Gastroesophageal sphincter (tissue), 4 donors: ENCODE measurements around the gene FXYD7. TPM values are rescaled to one million over a fixed set of nuclear protein-coding genes. Genes with fewer than 3 reads are reported as not detected.

ENCODE experiments used
- ATAC-seq: fragments of 150-250 bp; one replicate; pipeline ENCODE4 v1.9.1; 2016; ENCODE audit warnings: mild to moderate bottlenecking, moderate library complexity
- H3K27ac ChIP-seq, 4 donors: fragments of 200-600 bp; sonication (generic) in 3 of 4; 1 replicate in 3 of 4; 2 replicates in 1 of 4; pipeline ENCODE4 v1.5.1; 2016 to 2019
- H3K27me3 ChIP-seq: fragments of 200-600 bp; sonication (generic); one replicate; pipeline ENCODE4 v1.5.1; 2019
- H3K36me3 ChIP-seq, 2 donors: fragments of 200-600 bp; sonication (generic); one replicate each; pipeline ENCODE4 v1.5.1; 2019; ENCODE audit warnings: control low read depth in 1 of 2
- H3K4me1 ChIP-seq, 3 donors: fragments of 200-600 bp; sonication (generic); 1 replicate in 2 of 3; 2 replicates in 1 of 3; pipeline ENCODE4 v1.5.1; 2016 to 2019; ENCODE audit warnings: control low read depth in 2 of 3
- H3K4me3 ChIP-seq, 2 donors: fragments of 200-600 bp; sonication (generic); one replicate each; pipeline ENCODE4 v1.5.1; 2019; ENCODE audit warnings: mild to moderate bottlenecking in 1 of 2, moderate library complexity in 1 of 2
- H3K9me3 ChIP-seq, 3 donors: fragments of 200-600 bp; sonication (generic); one replicate each; pipeline ENCODE4 v1.5.1; 2017 to 2019; ENCODE audit warnings: control low read depth in 2 of 3
- EP300 ChIP-seq: sonication (generic); formaldehyde crosslinking; IDR thresholded peaks from one replicate; pipeline ENCODE4 v1.6.1; 2017; ENCODE audit warnings: antibody characterized with exemption, mild to moderate bottlenecking
- POLR2A ChIP-seq, 2 donors: fragments of 450-650 bp; IDR thresholded peaks; one replicate each; pipeline ENCODE4 v1.6.1; 2017; ENCODE audit warnings: antibody characterized with exemption in 2 of 2, mild to moderate bottlenecking in 2 of 2, moderate library complexity in 1 of 2
- POLR2AphosphoS5 ChIP-seq: sonication (generic); formaldehyde crosslinking; IDR thresholded peaks from one replicate; pipeline ENCODE4 v1.6.1; 2017; ENCODE audit warnings: antibody characterized with exemption
- WGBS, 2 donors: methylation state at CpG; one replicate each; pipeline ENCODE4 v1.1.5; 2018; ENCODE audit warnings: low coverage in 1 of 2; 5-methylcytosine and 5-hydroxymethylcytosine counted together
- total RNA-seq, 4 donors: library from RNA; depleted of rRNA; stranded (reverse); fragments of >200 nt; gene quantifications; one replicate each; pipeline ENCODE4 v1.1.0, GENCODE V29; 2016
- TF ChIP-seq, protein P1 (sequence below), 4 experiments: fragments of 200-600 bp in 2 of 4; fragments of 450-650 bp in 2 of 4; sonication (generic) in 1 of 4; IDR thresholded peaks; one replicate each; pipeline ENCODE4 v1.5.1; 2017 to 2019; ENCODE audit warnings: antibody characterized with exemption in 4 of 4, mild to moderate bottlenecking in 2 of 4, moderate library complexity in 2 of 4

The FXYD7 gene
- total RNA-seq, 4 donors from 2014 or later = not detected

GRCh38 chr19:35106291-35106583 lies 36.8 kb upstream of the FXYD7 start:
- no peak for ATAC-seq
- no peaks in the 10 kb centered on the region for H3K36me3 ChIP-seq
- H3K27me3 ChIP-seq = peaks cover 17% of the 10 kb centered on the region
- H3K27ac ChIP-seq = peak overlapping the region in 3 of 4 donors; percentile 28 to 56 (median 39)
- H3K9me3 ChIP-seq = no peaks in the 10 kb centered on the region
- H3K4me1 ChIP-seq = no peaks in the 10 kb centered on the region
- H3K4me3 ChIP-seq = no peak overlapping the region
- no peak for TF ChIP-seq POLR2A (IDR thresholded peaks at IDR 0.05)
- TF ChIP-seq, protein P1, sequence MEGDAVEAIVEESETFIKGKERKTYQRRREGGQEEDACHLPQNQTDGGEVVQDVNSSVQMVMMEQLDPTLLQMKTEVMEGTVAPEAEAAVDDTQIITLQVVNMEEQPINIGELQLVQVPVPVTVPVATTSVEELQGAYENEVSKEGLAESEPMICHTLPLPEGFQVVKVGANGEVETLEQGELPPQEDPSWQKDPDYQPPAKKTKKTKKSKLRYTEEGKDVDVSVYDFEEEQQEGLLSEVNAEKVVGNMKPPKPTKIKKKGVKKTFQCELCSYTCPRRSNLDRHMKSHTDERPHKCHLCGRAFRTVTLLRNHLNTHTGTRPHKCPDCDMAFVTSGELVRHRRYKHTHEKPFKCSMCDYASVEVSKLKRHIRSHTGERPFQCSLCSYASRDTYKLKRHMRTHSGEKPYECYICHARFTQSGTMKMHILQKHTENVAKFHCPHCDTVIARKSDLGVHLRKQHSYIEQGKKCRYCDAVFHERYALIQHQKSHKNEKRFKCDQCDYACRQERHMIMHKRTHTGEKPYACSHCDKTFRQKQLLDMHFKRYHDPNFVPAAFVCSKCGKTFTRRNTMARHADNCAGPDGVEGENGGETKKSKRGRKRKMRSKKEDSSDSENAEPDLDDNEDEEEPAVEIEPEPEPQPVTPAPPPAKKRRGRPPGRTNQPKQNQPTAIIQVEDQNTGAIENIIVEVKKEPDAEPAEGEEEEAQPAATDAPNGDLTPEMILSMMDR (IDR thresholded peaks at IDR 0.05) = no peak
- no peak for TF ChIP-seq EP300
- TF ChIP-seq POLR2AphosphoS5 = no peak
- WGBS, 2 donors = 100% methylated on average over 2 of the region's 9 CpGs; no CpG with 5 or more reads in 1 of the 2 donors

DNA sequence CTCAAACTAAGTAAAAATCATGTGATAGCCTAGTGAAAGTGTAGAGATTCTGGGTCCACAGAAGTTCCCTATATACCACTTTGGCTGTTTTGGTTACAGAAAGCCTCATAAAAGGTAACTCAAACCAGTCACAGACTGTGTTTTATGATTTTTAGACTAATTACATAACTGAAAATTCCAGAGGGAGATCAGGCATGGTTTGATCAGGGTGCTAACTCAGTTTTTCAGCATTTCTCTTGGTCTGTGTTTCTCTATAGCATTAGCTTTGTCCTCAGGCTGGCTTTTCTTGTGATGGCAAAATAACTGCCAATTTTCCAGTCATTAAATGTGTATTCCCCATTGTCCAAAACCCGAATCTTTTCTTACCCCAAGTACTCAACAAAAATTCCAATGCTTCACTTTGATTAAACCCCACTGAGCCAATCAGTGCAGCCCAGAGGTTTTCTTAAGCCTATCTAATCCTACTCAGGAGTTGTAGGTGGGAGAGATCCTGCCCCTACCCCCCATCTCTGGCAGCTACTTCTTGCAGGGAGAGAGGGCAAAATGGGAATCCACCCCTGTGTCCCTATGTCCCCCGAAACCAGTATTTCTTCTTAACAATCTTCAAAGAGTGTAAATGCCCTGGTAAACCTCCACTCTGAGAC lies 36.0 kb upstream of the FXYD7 start:
- WGBS, 2 donors = 82% methylated on average over 1 of the region's 2 CpGs; no CpG with 5 or more reads in 1 of the 2 donors
- H3K4me1 ChIP-seq = no peaks in the 10 kb centered on the region
- no peaks in the 10 kb centered on the region for H3K9me3 ChIP-seq
- peaks cover 25% of the 10 kb centered on the region for H3K27me3 ChIP-seq
- H3K4me3 ChIP-seq = no peak overlapping the region
- peak overlapping the region in 3 of 4 donors; percentile 28 to 56 (median 39) for H3K27ac ChIP-seq
- TF ChIP-seq EP300 = no peak
- no peak for TF ChIP-seq POLR2AphosphoS5
- no peak for TF ChIP-seq POLR2A (IDR thresholded peaks at IDR 0.05)
- TF ChIP-seq, protein P1 (IDR thresholded peaks at IDR 0.05) = no peak
- no peaks in the 10 kb centered on the region for H3K36me3 ChIP-seq
- no peak for ATAC-seq

- TF ChIP-seq POLR2AphosphoS5 (peak; percentile 33), POLR2A (IDR thresholded peaks at IDR 0.05) (no peak), EP300 (no peak)
- TF ChIP-seq, protein P1 (IDR thresholded peaks at IDR 0.05) = no peak
- ATAC-seq = peak; percentile 39
- Histone ChIP-seq H3K27ac (peak overlapping the region in 3 of 4 donors; percentile 53 to 66 (median 58)), H3K27me3 (peaks cover 30% of the 10 kb centered on the region), H3K9me3 (no peaks in the 10 kb centered on the region), H3K36me3 (no peaks in the 10 kb centered on the region), H3K4me3 (no peak overlapping the region), H3K4me1 (no peaks in the 10 kb centered on the region)
- WGBS, 2 donors = 20% methylated on average over 1 of the region's 5 CpGs; no CpG with 5 or more reads in 1 of the 2 donors
Measured at GRCh38 chr19:35107545-35107944, 35.5 kb upstream of the FXYD7 start.

- no peaks in the 10 kb centered on the region for H3K9me3 ChIP-seq
- H3K4me1 ChIP-seq = no peaks in the 10 kb centered on the region
- no peak overlapping the region for H3K4me3 ChIP-seq
- TF ChIP-seq, protein P1 (IDR thresholded peaks at IDR 0.05) = no peak
- TF ChIP-seq POLR2AphosphoS5 = no peak
- TF ChIP-seq POLR2A (IDR thresholded peaks at IDR 0.05) = no peak
- TF ChIP-seq EP300 = no peak
- 60 to 77% methylated on average over 1 to 9 of the region's 11 CpGs for WGBS, 2 donors
- no peaks in the 10 kb centered on the region for H3K36me3 ChIP-seq
- no peak for ATAC-seq
- H3K27me3 ChIP-seq = peaks cover 30% of the 10 kb centered on the region
- H3K27ac ChIP-seq = peak overlapping the region in 3 of 4 donors; percentile 29 to 66 (median 58)
Measured at GRCh38 chr19:35108730-35109129, 34.3 kb upstream of the FXYD7 start.
